ENCODE measurements around the gene CTSO. TPM values are rescaled to one million over a fixed set of nuclear protein-coding genes. Genes with fewer than 3 reads are reported as not detected.

CTSO gene
- polyA plus RNA-seq, 1 donor (not counting 4 experiments of a cell fraction or from before 2014, with no cell fraction given) = 3.3 TPM

- H3K9me1 ChIP-seq (ENCODE audit: control insufficient read depth, extremely low read depth, insufficient read depth, low read length) = no peaks in the 10 kb centered on the region
- no peak overlapping the region for H2AFZ ChIP-seq (ENCODE audit: control insufficient read depth, low read length)
- no peaks in the 10 kb centered on the region for H3K27me3 ChIP-seq (ENCODE audit: control insufficient read depth, extremely low read depth, insufficient read depth, low read length)
- H4K20me1 ChIP-seq (ENCODE audit: control insufficient read depth, extremely low read depth, insufficient read depth, low read length) = no peaks in the 10 kb centered on the region
- H3K27ac ChIP-seq (ENCODE audit: control insufficient read depth, insufficient read depth, low read length) = no peak overlapping the region
- TF ChIP-seq EZH2 (IDR thresholded peaks at IDR 0.05; ENCODE audit: low read length) = no peak
- TF ChIP-seq, protein P1, sequence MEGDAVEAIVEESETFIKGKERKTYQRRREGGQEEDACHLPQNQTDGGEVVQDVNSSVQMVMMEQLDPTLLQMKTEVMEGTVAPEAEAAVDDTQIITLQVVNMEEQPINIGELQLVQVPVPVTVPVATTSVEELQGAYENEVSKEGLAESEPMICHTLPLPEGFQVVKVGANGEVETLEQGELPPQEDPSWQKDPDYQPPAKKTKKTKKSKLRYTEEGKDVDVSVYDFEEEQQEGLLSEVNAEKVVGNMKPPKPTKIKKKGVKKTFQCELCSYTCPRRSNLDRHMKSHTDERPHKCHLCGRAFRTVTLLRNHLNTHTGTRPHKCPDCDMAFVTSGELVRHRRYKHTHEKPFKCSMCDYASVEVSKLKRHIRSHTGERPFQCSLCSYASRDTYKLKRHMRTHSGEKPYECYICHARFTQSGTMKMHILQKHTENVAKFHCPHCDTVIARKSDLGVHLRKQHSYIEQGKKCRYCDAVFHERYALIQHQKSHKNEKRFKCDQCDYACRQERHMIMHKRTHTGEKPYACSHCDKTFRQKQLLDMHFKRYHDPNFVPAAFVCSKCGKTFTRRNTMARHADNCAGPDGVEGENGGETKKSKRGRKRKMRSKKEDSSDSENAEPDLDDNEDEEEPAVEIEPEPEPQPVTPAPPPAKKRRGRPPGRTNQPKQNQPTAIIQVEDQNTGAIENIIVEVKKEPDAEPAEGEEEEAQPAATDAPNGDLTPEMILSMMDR (optimal IDR thresholded peaks at IDR 0.05 in 1 of 3, IDR thresholded peaks at IDR 0.05 in 1 of 3, conservative IDR thresholded peaks at IDR 0.05 in 1 of 3; ENCODE audit: extremely low read depth in 1 of 3, insufficient read depth in 2 of 3, low read length in 3 of 3) = no peak
- no peak for FAIRE-seq
- H3K4me3 ChIP-seq (ENCODE audit: control insufficient read depth in 2 of 3, extremely low read depth in 1 of 3, insufficient read depth in 2 of 3, low read depth in 1 of 3, low read length in 3 of 3) = no peak overlapping the region
- H3K9ac ChIP-seq (ENCODE audit: control insufficient read depth, extremely low read depth, insufficient read depth, low read length) = no peak overlapping the region
- H3K36me3 ChIP-seq (ENCODE audit: control insufficient read depth in 2 of 2, extremely low read depth in 1 of 2, insufficient read depth in 2 of 2, low read length in 2 of 2) = no peaks in the 10 kb centered on the region
- peaks cover 7% of the 10 kb centered on the region for H3K4me1 ChIP-seq (ENCODE audit: control insufficient read depth, extremely low read depth, insufficient read depth, low read length)
- no peaks in the 10 kb centered on the region for H3K9me3 ChIP-seq (ENCODE audit: control insufficient read depth, low read depth, low read length)
- no peak overlapping the region for H3K4me2 ChIP-seq (ENCODE audit: control insufficient read depth, extremely low read depth, insufficient read depth, low read depth, low read length)
- dilution Hi-C loops (cut with MboI; ENCODE audit: extremely low pct_ligation_motif_present, low sequenced_read_pairs) = no loop called here
- H3K79me2 ChIP-seq (ENCODE audit: control insufficient read depth, insufficient read depth, low read length) = no peaks in the 10 kb centered on the region
- DNase-seq (ENCODE audit: low read depth, low spot score) = no peak
Observed at GRCh38 chr4:155978810-155979209, 25.1 kb upstream of the CTSO start.

GRCh38 chr4:155975511-155975910 lies 21.8 kb upstream of the CTSO start:
- Histone ChIP-seq H3K9ac (ENCODE audit: control insufficient read depth, extremely low read depth, insufficient read depth, low read length) (no peak overlapping the region), H3K27ac (ENCODE audit: control insufficient read depth, insufficient read depth, low read length) (no peak overlapping the region), H3K9me1 (ENCODE audit: control insufficient read depth, extremely low read depth, insufficient read depth, low read length) (no peaks in the 10 kb centered on the region), H2AFZ (ENCODE audit: control insufficient read depth, low read length) (no peak overlapping the region), H3K27me3 (ENCODE audit: control insufficient read depth, extremely low read depth, insufficient read depth, low read length) (no peaks in the 10 kb centered on the region), H3K79me2 (ENCODE audit: control insufficient read depth, insufficient read depth, low read length) (no peaks in the 10 kb centered on the region), H3K4me2 (ENCODE audit: control insufficient read depth, extremely low read depth, insufficient read depth, low read depth, low read length) (no peak overlapping the region), H3K9me3 (ENCODE audit: control insufficient read depth, low read depth, low read length) (no peaks in the 10 kb centered on the region), H4K20me1 (ENCODE audit: control insufficient read depth, extremely low read depth, insufficient read depth, low read length) (no peaks in the 10 kb centered on the region), H3K36me3 (ENCODE audit: control insufficient read depth in 2 of 2, extremely low read depth in 1 of 2, insufficient read depth in 2 of 2, low read length in 2 of 2) (no peaks in the 10 kb centered on the region), H3K4me1 (ENCODE audit: control insufficient read depth, extremely low read depth, insufficient read depth, low read length) (peaks cover 12% of the 10 kb centered on the region), H3K4me3 (ENCODE audit: control insufficient read depth in 2 of 3, extremely low read depth in 1 of 3, insufficient read depth in 2 of 3, low read depth in 1 of 3, low read length in 3 of 3) (no peak overlapping the region)
- FAIRE-seq = no peak
- TF ChIP-seq, protein P1 (optimal IDR thresholded peaks at IDR 0.05 in 1 of 3, IDR thresholded peaks at IDR 0.05 in 1 of 3, conservative IDR thresholded peaks at IDR 0.05 in 1 of 3; ENCODE audit: extremely low read depth in 1 of 3, insufficient read depth in 2 of 3, low read length in 3 of 3) = no peak
- TF ChIP-seq EZH2 (IDR thresholded peaks at IDR 0.05; ENCODE audit: low read length) = no peak
- dilution Hi-C loops (cut with MboI; ENCODE audit: extremely low pct_ligation_motif_present, low sequenced_read_pairs) = no loop called here
- DNase-seq (ENCODE audit: low read depth, low spot score) = no peak

Measured in keratinocyte (primary cell).